Fibroblast of skin of left biceps (primary cell): ENCODE measurements around the gene RAP1GAP.

Source experiments
- DNase-seq, 2 experiments: peaks; one replicate each; pipeline ENCODE4 v3.0.0-alpha.2; 2013; ENCODE audit warnings: low read depth in 2 of 2

Gene RAP1GAP

DNA sequence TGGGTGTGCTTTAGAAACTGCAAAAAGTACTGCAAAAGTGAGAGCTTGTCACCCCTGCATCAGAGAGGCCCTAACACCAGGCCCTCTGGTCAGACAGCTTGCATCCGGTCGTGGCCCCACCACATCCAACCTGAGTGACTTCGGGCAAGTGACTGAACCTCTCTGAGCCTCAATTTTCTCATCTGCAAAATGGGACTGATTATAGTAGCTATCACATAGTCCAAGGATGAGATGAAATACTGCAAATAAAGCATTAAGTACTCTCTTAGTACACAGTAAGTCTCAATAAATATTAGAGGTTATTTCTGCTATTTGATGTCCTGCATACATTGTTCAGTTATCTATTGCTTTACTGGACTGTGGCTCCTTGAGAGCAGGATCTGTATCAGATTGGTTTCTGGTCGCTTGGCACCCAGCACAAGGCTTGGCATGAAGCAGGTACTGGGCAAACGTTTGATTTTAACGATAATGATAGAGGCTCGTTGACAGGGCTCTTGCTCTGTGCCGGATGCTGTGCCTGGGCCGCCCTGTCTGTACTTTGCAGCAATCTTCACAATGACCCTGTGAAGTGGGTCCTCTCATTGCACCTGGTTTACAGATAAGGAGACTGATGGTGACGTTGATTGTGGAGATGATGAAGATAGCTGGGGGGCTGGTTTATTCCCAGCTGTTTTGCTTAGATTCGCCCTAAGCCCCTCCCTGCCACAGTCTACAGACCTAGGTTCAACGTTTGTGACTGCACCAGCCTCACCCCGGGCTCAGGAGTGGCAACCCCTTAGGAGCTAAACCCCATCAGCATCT, 43.6 kb downstream of the RAP1GAP start:
- DNase-seq, result no peak

DNA sequence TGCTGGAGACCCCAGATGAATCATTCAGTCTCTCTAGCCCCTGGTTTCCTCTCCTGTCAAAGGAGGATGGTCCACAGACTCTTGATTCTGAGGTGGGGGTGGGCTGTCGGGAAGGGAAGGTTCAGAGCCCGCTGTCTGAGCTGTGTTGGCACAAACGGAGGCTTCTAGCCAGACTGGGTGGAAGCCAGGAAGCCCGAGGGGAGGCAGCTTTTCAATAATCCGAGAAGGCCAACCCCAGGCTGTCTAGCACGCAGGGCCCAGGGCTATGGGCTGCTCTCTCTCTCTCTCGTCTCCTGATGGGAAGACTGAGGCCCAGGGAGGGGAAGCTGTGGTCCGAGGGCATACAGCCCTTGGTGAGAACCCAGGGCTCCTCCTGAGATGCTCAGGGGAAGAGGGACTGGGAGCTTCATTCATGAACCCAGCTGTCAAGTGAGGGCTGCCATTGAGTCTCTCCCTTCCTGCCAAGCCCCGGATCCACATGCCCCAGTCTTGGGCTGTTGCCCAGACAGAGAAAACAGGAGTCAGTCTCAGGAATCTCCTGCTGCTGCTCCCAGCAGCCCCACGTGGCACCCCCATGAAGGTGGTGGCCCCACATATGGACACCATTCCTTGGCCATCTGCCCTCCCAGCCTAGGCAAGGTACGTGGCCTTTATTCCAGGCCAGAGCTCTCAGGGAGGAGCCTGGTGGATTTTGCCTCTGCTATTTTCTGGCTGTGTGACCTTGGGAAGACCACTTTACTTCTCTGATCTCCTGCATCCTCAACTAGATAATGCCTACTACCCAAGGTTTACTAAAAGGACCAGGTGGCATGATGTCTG, 44.4 kb downstream of the RAP1GAP start:
- no peak for DNase-seq

- no peak for DNase-seq
These were observed 45.7 kb downstream of the RAP1GAP start for GRCh38 chr1:21623410-21623961.

- no peak for DNase-seq
These were observed 46.5 kb downstream of the RAP1GAP start for GRCh38 chr1:21622466-21623315.

- DNase-seq, result no peak
These were observed 47.3 kb downstream of the RAP1GAP start for GRCh38 chr1:21621761-21622436.

DNA sequence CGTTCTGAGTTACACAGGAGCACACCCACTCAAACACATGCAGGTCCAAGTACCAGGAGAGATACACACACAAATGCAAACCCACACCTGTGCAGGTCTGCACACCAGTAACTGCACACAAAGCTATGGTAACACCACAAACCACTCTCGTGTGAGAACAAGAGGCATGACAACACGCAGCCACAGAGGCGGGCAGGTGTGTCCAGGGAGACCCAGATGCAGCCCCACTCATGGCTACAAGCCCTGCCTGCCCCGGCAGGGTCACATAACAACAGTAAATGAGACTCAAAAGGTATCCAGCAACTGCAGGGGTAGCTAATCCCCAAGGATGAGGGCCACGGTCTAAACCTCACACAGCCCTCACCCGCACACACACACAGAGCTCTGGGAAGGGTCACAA, 48.1 kb downstream of the RAP1GAP start:
- no peak for DNase-seq

DNA sequence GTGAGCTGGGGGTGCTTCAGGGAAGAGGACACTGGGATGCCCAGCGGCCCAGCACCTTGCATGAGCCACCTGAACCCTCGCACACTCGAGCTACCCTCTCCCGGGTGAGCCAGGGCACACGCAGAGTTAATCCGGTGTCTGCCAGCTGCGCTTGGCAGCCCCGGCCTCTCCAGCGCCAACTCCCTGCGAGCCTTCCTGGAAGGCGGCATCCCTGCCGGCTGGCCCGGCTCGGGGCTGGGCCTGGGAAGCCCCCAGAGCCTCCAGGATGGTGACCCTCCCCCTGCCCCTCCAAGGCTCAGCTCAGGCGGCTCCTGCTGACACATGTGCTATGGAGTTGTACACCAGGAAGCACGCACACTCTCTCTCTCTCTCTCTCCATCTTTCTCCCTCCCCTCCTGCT, 48.7 kb downstream of the RAP1GAP start:
- DNase-seq, result no peak

DNA sequence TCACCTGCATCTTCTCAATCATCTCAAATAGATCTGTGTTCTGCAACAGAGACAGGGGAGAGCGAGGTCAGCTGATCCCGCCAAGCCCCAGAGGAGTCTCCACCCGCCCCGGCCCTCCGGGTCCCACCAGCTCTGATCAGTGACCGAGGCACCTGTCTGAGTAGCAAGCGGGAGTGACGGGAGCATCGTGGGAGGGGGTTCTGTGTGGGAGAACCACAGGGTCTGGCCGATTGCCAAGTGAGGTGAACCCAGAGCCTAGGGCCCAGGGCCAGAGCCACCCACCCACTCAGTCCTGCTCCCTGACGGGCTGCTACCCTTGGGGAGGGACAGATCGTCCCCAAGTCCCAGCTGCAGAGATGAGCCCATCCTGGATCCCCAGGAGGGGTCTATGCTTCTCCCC, 49.1 kb downstream of the RAP1GAP start:
- no peak for DNase-seq

DNA sequence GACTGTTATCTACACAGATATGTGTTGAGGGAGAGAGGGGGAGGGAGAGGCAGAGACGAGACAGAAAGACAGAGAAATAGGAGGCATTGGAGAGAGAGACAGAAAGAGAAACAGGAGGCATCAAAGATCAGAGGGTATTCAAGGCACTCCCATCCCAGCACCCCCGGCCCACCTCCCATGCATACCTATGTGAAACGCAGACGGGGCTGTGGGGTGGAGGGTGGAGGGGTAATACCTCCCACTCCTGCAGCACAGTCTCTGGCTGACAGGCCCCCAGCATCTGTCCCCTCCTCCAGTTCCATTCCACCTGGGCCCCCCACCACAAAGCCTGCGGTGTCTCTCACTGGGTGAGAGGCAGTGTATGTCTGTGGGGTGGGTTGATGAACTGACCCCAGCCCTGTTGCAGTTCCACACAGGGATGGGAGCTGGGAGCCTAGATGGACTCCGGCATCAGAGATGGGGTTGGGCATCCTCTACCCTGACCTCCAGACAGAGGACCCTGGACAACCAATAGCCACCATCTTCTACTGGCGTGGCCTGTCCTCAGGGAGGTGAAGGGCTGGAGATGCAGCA, 49.7 kb downstream of the RAP1GAP start:
- no peak for DNase-seq

DNA sequence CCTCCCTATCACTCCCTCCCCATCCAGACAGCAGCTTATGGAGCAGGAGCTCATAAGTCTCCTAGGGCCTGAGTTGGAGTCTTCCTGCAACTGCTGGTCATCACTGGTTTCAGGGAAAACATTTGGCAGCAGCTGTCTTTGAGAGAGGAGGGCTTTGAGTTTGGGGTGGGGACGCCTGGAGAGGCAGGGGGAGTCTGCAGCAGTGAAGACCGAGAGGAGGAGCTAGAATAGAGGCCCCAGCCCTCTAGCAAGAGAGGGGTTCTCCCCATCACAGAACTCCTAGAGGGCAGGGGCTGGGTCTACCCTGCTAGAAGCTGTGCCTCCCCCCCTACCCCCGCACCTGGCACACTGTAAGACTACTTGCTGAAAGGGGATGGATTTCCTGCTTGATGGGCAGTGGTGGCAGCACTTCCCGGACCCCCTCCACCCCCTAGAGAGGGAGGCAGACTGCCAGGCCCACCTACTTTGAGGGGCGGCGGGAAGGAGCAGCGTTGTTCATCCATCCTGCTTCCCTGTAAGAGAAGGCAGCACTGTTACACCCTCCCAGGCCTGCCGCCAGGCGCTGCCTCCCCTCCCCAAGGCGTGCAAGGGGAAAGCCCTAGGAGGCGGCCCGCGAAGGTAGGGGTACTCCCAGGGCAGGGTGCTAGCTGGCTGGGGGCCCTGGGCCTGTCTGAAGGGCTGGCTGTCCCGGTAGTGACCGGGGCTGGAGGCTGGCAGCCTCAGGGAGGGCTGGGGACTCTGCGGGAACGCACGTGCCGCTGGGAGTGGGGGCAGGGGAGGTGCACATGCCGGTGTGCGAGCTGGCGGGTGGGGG, 50.4 kb downstream of the RAP1GAP start:
- DNase-seq, result no peak

GRCh38 chr1:21618059-21618458, 51.1 kb downstream of the RAP1GAP start:
- no peak for DNase-seq

DNA sequence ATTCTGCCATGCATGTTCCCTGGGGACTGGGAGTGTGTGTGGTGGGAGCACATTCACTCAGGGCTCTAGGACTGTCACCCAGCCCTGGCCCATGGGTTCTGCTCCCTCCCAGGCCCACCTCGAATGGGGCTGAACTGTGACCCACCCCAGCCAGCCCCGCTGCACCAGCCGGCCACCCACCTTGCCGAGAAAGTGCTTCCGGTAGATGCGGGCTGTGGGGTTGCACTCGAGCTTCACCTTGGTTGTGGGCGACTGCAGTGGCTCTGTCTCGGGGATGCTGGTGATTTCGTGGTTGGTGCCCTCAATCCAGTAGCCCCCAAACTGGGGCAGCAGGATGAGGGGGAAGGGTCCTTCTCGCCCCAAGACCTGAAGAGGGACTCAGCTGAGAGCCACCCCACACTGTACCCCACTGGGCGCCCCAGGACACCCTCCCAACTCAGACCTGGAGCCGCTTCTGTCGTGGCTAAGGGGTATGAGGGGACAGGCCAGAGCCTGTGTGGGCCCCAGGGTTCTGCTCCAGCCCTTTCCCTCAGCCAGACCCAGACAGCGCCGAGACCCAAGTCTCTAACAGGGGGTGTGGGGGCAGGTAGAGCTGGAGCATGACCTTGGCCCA, 51.9 kb downstream of the RAP1GAP start:
- DNase-seq, result no peak

DNA sequence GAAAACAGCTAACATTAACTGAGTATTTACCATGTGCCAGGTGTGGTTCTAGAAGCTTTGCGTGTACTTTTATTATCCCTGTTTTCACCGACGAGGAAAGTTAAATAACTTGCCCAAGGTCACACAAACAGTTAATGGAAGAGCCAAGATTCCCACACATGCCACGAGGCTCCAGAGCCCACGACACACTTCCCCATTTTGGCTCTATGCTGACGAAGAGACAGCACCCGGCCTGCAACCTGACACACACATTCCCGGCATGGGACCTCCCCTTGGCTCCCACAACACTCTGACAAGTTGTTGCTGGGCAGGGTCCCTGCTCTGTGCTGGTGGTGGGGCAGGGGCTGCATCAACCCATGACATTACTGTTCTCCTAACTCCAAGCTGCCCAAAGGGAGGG, 52.8 kb downstream of the RAP1GAP start:
- DNase-seq, result no peak

DNA sequence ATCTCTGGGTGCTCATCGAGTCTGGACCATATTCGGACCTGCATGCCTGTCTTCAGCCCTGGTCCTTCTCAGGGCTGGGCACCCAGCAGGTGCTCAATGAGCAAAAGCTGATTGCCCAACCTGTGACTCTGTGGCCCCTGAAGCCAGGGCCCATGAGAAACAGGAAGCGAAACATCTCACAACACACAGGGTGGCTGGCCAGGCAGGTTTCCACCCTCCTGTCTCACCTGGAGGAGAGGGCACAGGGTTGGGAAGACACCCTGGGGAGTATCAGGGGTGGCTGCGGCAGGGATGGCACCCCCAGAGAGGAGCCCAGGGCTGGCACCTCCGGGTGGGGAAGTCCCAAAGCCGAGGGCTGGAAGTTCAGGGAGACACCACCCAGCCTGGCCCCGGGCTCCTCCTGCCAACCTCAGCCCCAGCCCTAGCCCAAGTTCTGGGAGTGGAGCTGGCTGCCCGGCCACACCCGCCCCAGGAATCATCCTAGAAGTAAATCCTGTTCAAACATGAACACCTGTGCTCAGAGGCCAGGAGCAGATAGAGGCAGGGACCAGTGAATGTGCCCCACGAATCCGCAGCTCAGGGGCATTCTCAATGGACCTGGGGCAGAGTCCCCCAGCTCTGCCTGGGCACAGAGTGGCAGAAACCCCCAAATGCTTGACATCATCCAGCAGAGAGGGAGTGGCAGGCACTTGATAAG, 54.6 kb downstream of the RAP1GAP start:
- no peak for DNase-seq

DNA sequence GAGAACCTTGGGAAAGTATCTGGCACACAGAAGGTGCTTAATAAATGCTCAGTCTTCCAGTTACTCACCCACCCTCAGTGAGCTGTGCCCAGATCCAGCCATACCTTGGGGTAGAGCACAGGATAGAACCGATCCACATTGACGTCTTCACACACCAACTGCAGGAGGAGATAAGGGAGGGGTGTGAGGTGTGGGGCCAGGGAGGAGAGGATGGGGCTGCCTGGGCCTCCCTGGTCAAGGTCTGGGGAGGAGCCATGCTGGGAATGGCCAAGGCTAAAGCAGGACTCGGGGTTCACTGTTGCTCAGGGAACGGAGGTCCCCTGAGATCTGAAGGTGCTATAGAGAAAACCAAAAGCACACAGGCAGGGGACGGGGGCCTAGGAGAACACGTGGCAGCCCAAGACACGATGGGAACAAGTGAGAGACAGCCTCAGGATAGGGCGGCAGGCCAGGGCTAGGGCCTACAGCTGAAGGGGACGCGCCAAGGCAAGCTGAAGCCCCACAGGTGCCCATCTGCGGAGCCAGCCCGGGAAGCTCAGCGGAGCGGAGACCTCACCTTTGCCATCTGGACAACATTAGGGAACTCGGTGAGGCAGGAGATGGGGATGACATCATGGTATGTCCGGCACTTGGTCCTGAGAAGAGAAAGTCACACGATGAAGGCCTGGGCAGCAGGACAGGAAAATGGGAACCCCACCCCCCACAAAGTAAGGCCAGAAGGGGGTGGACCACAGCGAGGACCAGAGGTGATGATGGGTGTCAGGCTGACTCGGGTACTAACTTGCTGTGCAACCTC, 55.9 kb downstream of the RAP1GAP start:
- DNase-seq, result no peak

DNA sequence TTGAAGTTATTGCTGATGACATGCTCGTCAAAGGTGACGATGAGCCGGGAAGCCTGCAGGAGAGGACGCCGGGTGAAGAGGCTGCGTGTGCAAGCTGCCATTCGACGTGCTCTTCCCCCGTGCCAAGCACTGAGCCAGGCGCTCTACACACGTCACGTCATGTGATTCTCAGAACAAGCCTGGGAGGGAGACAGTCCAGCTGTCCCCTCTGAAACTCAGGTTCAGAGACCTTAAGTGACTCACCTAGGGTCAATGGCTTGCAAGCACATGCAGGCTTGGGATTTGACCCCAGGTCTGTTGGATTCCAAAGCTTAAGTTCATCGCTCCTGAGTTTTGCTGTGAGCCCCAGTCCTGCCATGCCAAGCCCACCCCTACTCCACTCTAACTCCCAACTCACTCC, 57.1 kb downstream of the RAP1GAP start:
- no peak for DNase-seq

DNA sequence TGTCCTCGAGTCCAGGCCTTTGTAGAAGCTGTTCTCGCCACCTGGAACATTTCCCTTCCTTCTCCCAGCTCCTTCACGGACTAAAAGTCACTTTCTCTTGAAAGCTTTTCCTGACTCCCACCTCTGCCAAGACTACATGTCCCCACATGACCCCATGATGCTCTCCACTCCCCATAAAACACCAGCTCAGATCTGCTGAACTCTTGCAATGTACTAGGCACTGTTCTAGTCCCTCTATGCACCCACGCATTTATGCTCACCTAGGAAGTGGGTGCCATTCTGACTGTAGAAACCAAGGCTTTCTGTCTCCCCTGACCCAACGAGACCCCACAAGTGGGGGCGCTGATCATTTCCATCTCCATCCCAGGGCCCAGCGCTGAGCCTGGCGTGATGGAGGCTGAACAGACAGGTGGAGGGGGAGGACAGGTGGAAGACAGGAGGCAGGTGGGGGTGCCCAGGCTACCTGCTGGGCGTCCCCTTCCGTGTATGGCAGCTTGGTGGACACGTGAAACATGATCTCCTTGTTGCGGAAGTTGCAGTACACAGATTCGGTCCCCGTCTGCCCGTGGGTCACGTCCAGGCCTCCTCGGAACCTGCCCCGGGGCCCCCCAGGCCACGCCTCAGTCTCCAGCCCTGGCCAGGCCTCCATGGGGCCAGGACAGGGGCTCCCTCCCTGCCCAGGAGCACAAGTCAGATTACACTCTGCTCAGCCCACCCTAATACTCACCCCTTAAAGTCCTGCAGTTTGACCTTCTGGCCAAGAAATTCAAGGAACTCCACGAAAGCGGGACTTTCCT, 58.0 kb downstream of the RAP1GAP start:
- DNase-seq, result no peak
